Spleen (tissue), 11 donors: ENCODE data around the gene PLPP7. TPM values are rescaled to one million over a fixed set of nuclear protein-coding genes. Genes with fewer than 3 reads are reported as not detected.

Source experiments
- DNase-seq: peaks from one replicate; pipeline ENCODE4 v3.0.0-alpha.2; 2020
- H3K27ac ChIP-seq, 8 donors: fragments of 200-600 bp; sonication (generic) in 7 of 8; 1 replicate in 4 of 8; 2 replicates in 4 of 8; pipeline versions ENCODE4 v1.5.0 to v1.8.0; 2016 to 2021; ENCODE audit warnings: inconsistent platforms in 4 of 8, mild to moderate bottlenecking in 4 of 8, moderate library complexity in 1 of 8
- H3K27me3 ChIP-seq, 7 donors: fragments of 200-600 bp; sonication (generic) in 6 of 7; replicated peaks in 1 of 7; 1 replicate in 4 of 7; 2 replicates in 3 of 7; pipeline versions ENCODE4 v1.5.0 to v1.8.0; 2016 to 2021; ENCODE audit warnings: inconsistent platforms in 3 of 7, mild to moderate bottlenecking in 1 of 7
- H3K36me3 ChIP-seq, 6 donors: fragments of 200-600 bp; sonication (generic) in 5 of 6; 1 replicate in 4 of 6; 2 replicates in 2 of 6; pipeline versions ENCODE4 v1.5.0 to v1.8.0; 2016 to 2021; ENCODE audit warnings: inconsistent platforms in 2 of 6
- H3K4me1 ChIP-seq, 6 donors: fragments of 200-600 bp; sonication (generic) in 5 of 6; 1 replicate in 3 of 6; 2 replicates in 3 of 6; pipeline versions ENCODE4 v1.5.0 to v1.8.0; 2016 to 2021; ENCODE audit warnings: inconsistent platforms in 3 of 6
- H3K4me3 ChIP-seq, 8 donors: fragments of 200-600 bp; sonication (generic) in 7 of 8; 1 replicate in 4 of 8; 2 replicates in 4 of 8; pipeline versions ENCODE4 v1.5.0 to v1.8.0; 2016 to 2021; ENCODE audit warnings: inconsistent platforms in 4 of 8, mild to moderate bottlenecking in 4 of 8, moderate library complexity in 2 of 8
- H3K9me3 ChIP-seq, 8 donors: fragments of 200-600 bp; sonication (generic) in 7 of 8; 1 replicate in 4 of 8; 2 replicates in 4 of 8; pipeline versions ENCODE4 v1.5.0 to v1.8.0; 2016 to 2021; ENCODE audit warnings: inconsistent platforms in 4 of 8
- CTCF ChIP-seq, 11 experiments: fragments of 200-600 bp in 7 of 11; fragments of 450-650 bp in 4 of 11; sonication (generic) in 4 of 11; IDR thresholded peaks in 8 of 11; conservative IDR thresholded peaks in 3 of 11; 1 replicate in 7 of 11; 2 replicates in 4 of 11; pipeline versions ENCODE4 v1.4.0 to v1.8.0; 2016 to 2021; ENCODE audit warnings: antibody characterized with exemption in 11 of 11, inconsistent platforms in 4 of 11, mild to moderate bottlenecking in 1 of 11
- POLR2A ChIP-seq, 3 donors: fragments of 450-650 bp; IDR thresholded peaks; one replicate each; pipeline ENCODE4 v1.5.1; 2017; ENCODE audit warnings: antibody characterized with exemption in 3 of 3, mild to moderate bottlenecking in 1 of 3
- POLR2AphosphoS5 ChIP-seq, 3 donors: sonication (generic); formaldehyde crosslinking; IDR thresholded peaks; one replicate each; pipeline ENCODE4 v1.5.1; 2017; ENCODE audit warnings: antibody characterized with exemption in 3 of 3
- WGBS, 5 donors: extraction: QIAGEN DNeasy Blood & Tissue Kit in 3 of 5; methylation state at CpG; one replicate each; pipeline versions ENCODE4 v1.1.5 to v1.1.7; 2013 to 2018; 5-methylcytosine and 5-hydroxymethylcytosine counted together
- intact Hi-C: fragments of 100-400 bp; cut with DNase I; formaldehyde crosslinking; loops from one replicate; pipeline ENCODE4 v1.15.0; 2023; ENCODE audit warnings: low total_unique reads
- polyA plus RNA-seq, 3 donors: library from polyadenylated mRNA; stranded (reverse); fragments of 200-250 nt; gene quantifications; one replicate each; pipeline ENCODE4 v1.2.1, GENCODE V29; 2013
- total RNA-seq, 7 donors: library from RNA; depleted of rRNA in 3 of 7; stranded (reverse); fragments of >200 nt in 3 of 7; fragmentation: NEBNext Ultra II Directional in 4 of 7; extraction: Animal tissue kit (Norgen Biotek cat#: 25700) in 4 of 7; gene quantifications; one replicate each; pipeline versions ENCODE4 v1.1.0 to v1.2.1, GENCODE V29; 2016 to 2021
- donor health status: healthy with polysubstance abuse.
- donor health status: DM: no; HTN: no; CAD: no; lungs with moderate emphysema.
- donor health status: DM: no; HTN: no; CAD: no.
- donor health status: Bipolar disorder and iron deficiency.
- donor health status: healthy.
- donor health status: DM: no; HTN: no; CAD: no.
- donor health status: DM: yes; HTN: yes; CAD: no.

Gene PLPP7
- total and polyA plus RNA-seq, 10 donors = 1.1 to 3.8 (median 2.7) TPM

- Histone ChIP-seq H3K9me3 (no peaks in the 10 kb centered on the region), H3K27me3 (no peaks in the 10 kb centered on the region), H3K4me3 (peak overlapping the region; percentile 21 to 69 (median 38)), H3K4me1 (peaks cover 29 to 65% (median 56%) of the 10 kb centered on the region in 6 donors), H3K36me3 (no peaks in the 10 kb centered on the region), H3K27ac (peak overlapping the region; percentile 70 to 95 (median 90))
- intact Hi-C loops = no loop called here
- TF ChIP-seq POLR2AphosphoS5 (IDR thresholded peaks at IDR 0.05) (no peak), CTCF (IDR thresholded peaks at IDR 0.05 in 8 of 11, conservative IDR thresholded peaks at IDR 0.05 in 3 of 11) (no peak), POLR2A (IDR thresholded peaks at IDR 0.05) (no peak)
- WGBS, 5 donors = 34 to 66% (median 55%) methylated on average over 8 to 23 of the region's 23 CpGs
- peak; percentile 89 for DNase-seq
These were observed 37.4 kb upstream of the PLPP7 start for GRCh38 chr9:131252120-131252519.

- intact Hi-C loops = no loop called here
- 31 to 55% (median 46%) methylated on average over 7 to 14 of the region's 14 CpGs for WGBS, 5 donors
- DNase-seq = peak; percentile 83
- H3K9me3 ChIP-seq = no peaks in the 10 kb centered on the region
- H3K36me3 ChIP-seq = peaks cover 0 to 16% (median 4%) of the 10 kb centered on the region in 6 donors
- peak overlapping the region; percentile 2 to 95 (median 90) for H3K27ac ChIP-seq
- no peaks in the 10 kb centered on the region for H3K27me3 ChIP-seq
- H3K4me3 ChIP-seq = peak overlapping the region in 1 of 8 donors; percentile 22
- TF ChIP-seq CTCF (IDR thresholded peaks at IDR 0.05 in 8 of 11, conservative IDR thresholded peaks at IDR 0.05 in 3 of 11) (peak in 1 of 11 experiments; percentile 10), POLR2AphosphoS5 (IDR thresholded peaks at IDR 0.05) (peak; percentile 48 to 66 (median 53)), POLR2A (IDR thresholded peaks at IDR 0.05) (no peak)
- H3K4me1 ChIP-seq = peaks cover 29 to 84% (median 69%) of the 10 kb centered on the region in 6 donors
These were observed 35.5 kb upstream of the PLPP7 start for GRCh38 chr9:131253891-131254491.

GRCh38 chr9:131254626-131255025, 34.9 kb upstream of the PLPP7 start:
- H3K9me3 ChIP-seq = no peaks in the 10 kb centered on the region
- TF ChIP-seq CTCF (IDR thresholded peaks at IDR 0.05 in 8 of 11, conservative IDR thresholded peaks at IDR 0.05 in 3 of 11) = no peak
- TF ChIP-seq POLR2A (IDR thresholded peaks at IDR 0.05) = no peak
- TF ChIP-seq POLR2AphosphoS5 (IDR thresholded peaks at IDR 0.05) = no peak
- H3K27ac ChIP-seq = peak overlapping the region; percentile 82 to 95 (median 90)
- no peak for DNase-seq
- H3K27me3 ChIP-seq = no peaks in the 10 kb centered on the region
- intact Hi-C loops = no loop called here
- H3K36me3 ChIP-seq = peaks cover 0 to 23% (median 10%) of the 10 kb centered on the region in 6 donors
- 58 to 85% (median 68%) methylated on average over 14 of the region's 14 CpGs for WGBS, 5 donors
- peaks cover 29 to 90% (median 69%) of the 10 kb centered on the region in 6 donors for H3K4me1 ChIP-seq
- peak overlapping the region in 1 of 8 donors; percentile 22 for H3K4me3 ChIP-seq

- peak overlapping the region; percentile 82 to 95 (median 90) for H3K27ac ChIP-seq
- DNase-seq = peak; percentile 81
These were observed 33.8 kb upstream of the PLPP7 start for GRCh38 chr9:131255676-131256197.

More at GRCh38 chr9:131255676-131256197, 33.8 kb upstream of the PLPP7 start:
- peak overlapping the region in 6 of 8 donors; percentile 17 to 65 (median 38) for H3K4me3 ChIP-seq
- intact Hi-C loops = no loop called here
- H3K9me3 ChIP-seq = no peaks in the 10 kb centered on the region
- H3K27me3 ChIP-seq = no peaks in the 10 kb centered on the region
- H3K4me1 ChIP-seq = peaks cover 29 to 100% (median 69%) of the 10 kb centered on the region in 6 donors
- TF ChIP-seq CTCF (IDR thresholded peaks at IDR 0.05 in 8 of 11, conservative IDR thresholded peaks at IDR 0.05 in 3 of 11) (no peak), POLR2A (IDR thresholded peaks at IDR 0.05) (no peak), POLR2AphosphoS5 (IDR thresholded peaks at IDR 0.05) (no peak)
- 23 to 46% (median 40%) methylated on average over 6 to 8 of the region's 8 CpGs for WGBS, 5 donors
- H3K36me3 ChIP-seq = peaks cover 0 to 34% (median 22%) of the 10 kb centered on the region in 6 donors
